VCaP (cell line): ENCODE measurements around the gene MBOAT1.

Experiments
- H3K27ac ChIP-seq: fragments of 450-650 bp; 2 replicates; pipeline ENCODE4 v1.5.1; 2017
- CTCF ChIP-seq: fragments of 450-650 bp; conservative IDR thresholded peaks from 2 replicates; pipeline ENCODE4 v1.5.1; 2017; ENCODE audit warnings: mild to moderate bottlenecking, moderate library complexity

MBOAT1 gene

GRCh38 chr6:20175810-20176410 lies 36.4 kb downstream of the MBOAT1 start:
- H3K27ac ChIP-seq = no peak overlapping the region

GRCh38 chr6:20173833-20174792 lies 38.2 kb downstream of the MBOAT1 start:
- 0 out of 2 replicates have a peak overlapping the region, but pooled peaks have one; percentile 0 for H3K27ac ChIP-seq
- TF ChIP-seq CTCF = no peak

More at GRCh38 chr6:20175810-20176410, 36.4 kb downstream of the MBOAT1 start:
- no peak for TF ChIP-seq CTCF

GRCh38 chr6:20172842-20173456 lies 39.3 kb downstream of the MBOAT1 start:
- no peak overlapping the region for H3K27ac ChIP-seq
- TF ChIP-seq CTCF = no peak

DNA sequence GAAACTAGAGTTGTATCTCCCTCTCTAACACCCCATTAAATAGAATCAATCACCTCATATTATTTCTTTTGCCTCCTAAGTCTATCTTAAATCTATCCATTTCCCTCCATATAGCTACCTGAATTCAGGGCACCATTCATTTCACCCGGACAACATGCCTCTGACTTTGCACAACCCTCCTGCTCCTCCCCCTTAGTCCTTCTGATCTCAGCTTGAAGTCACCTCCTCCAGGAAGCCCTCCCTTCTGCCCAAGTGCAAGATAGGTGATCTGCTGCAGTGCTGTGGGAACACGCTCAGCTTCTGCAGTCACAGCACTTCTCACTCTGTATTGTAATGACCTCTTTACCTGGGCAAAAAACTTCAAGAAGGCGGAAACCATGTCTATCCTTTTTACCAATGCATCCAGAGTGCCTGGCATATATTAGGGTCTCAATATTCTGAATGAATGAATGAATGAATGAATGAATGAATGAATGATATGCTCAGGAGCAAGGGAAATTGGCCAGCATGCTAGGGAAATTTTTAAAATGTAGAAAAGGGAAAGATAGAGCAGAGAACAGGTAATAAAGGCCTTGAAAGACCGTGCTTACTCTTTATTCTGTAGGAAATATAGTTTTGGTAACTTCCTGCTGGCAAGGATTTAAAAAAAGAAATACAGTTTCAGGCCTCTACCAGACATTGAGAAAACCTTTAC lies 41.7 kb downstream of the MBOAT1 start:
- TF ChIP-seq CTCF = no peak
- H3K27ac ChIP-seq = no peak overlapping the region

DNA sequence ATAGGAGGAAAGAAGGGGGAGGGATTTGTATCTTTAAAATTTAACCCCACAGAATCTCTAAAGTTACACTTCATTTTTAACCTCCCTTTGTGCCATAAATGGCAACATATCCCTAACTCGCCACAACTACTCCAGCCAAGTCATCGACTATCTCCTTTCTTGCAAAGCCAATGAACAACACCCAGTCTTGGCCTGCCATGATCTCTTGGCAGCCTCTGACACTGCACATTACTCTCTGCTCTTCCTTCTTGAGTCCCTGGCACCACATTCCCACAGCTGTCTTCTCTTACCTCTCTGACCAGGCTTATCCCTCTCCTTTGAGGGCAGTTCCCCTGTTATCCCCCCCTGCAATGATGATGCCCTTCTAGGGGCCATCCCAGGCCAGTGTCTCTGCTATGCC lies 42.5 kb downstream of the MBOAT1 start:
- no peak for TF ChIP-seq CTCF
- H3K27ac ChIP-seq = no peak overlapping the region

GRCh38 chr6:20169119-20169557 lies 43.1 kb downstream of the MBOAT1 start:
- no peak overlapping the region for H3K27ac ChIP-seq
- TF ChIP-seq CTCF = no peak
